Smooth muscle cell (in vitro differentiated cells): ENCODE data around the gene ADARB2. TPM values are rescaled to one million over a fixed set of nuclear protein-coding genes. Genes with fewer than 3 reads are reported as not detected.

ENCODE experiments used
- DNase-seq: peaks from one replicate; lab custom pipeline; 2025; ENCODE audit not compliant: unreplicated experiment; lab: John Stamatoyannopoulos, UW
- H2AFZ ChIP-seq: fragments of 200-600 bp; sonication (generic); 2 replicates; pipeline ENCODE4 v1.6.0; 2016; ENCODE audit warnings: antibody characterized with exemption, low read depth, mild to moderate bottlenecking
- H3F3A ChIP-seq: fragments of 200-600 bp; sonication (generic); 2 replicates; pipeline ENCODE4 v1.6.0; 2017; ENCODE audit warnings: antibody characterized with exemption, low read depth
- H3K27ac ChIP-seq: fragments of 200-600 bp; sonication (generic); 2 replicates; pipeline ENCODE4 v1.5.1; 2016; ENCODE audit warnings: low read depth, mild to moderate bottlenecking
- H3K27me3 ChIP-seq: fragments of 200-600 bp; sonication (generic); 2 replicates; pipeline ENCODE4 v1.6.1; 2016; ENCODE audit warnings: low read depth, mild to moderate bottlenecking
- H3K36me3 ChIP-seq: fragments of 200-600 bp; sonication (generic); 2 replicates; pipeline ENCODE4 v1.5.1; 2016; ENCODE audit warnings: low read depth
- H3K4me1 ChIP-seq: fragments of 200-600 bp; sonication (generic); 2 replicates; pipeline ENCODE4 v1.5.1; 2016; ENCODE audit warnings: low read depth
- H3K4me2 ChIP-seq: fragments of 200-600 bp; sonication (generic); 2 replicates; pipeline ENCODE4 v1.6.0; 2016; ENCODE audit warnings: mild to moderate bottlenecking
- H3K4me3 ChIP-seq: fragments of 200-600 bp; sonication (generic); 2 replicates; pipeline ENCODE4 v1.5.1; 2016; ENCODE audit warnings: mild to moderate bottlenecking
- H3K79me2 ChIP-seq: fragments of 200-600 bp; sonication (generic); 2 replicates; pipeline ENCODE4 v1.6.0; 2016; ENCODE audit warnings: low read depth, mild to moderate bottlenecking
- H3K9ac ChIP-seq: fragments of 200-600 bp; sonication (generic); 2 replicates; pipeline ENCODE4 v1.6.0; 2016; ENCODE audit warnings: low read depth
- H3K9me3 ChIP-seq: fragments of 200-600 bp; sonication (generic); replicated peaks from 2 replicates; pipeline ENCODE4 v1.5.1; 2016; ENCODE audit warnings: low read depth
- H4K20me1 ChIP-seq: fragments of 200-600 bp; sonication (generic); 2 replicates; pipeline ENCODE4 v1.6.0; 2016; ENCODE audit warnings: low read depth
- WGBS: methylation state at CpG from one replicate; pipeline ENCODE4 v1.1.7; 2016; ENCODE audit warnings: low lambda C conversion rate; 5-methylcytosine and 5-hydroxymethylcytosine counted together
- polyA plus RNA-seq: library from polyadenylated mRNA; unstranded; fragments of >200 nt; fragmentation: Nextera tagmentation; extraction: Ambion mirVana; gene quantifications from 2 replicates; pipeline ENCODE4 v1.2.1, GENCODE V29; 2016
- total RNA-seq: library from RNA; depleted of rRNA; stranded (reverse); fragments of >200 nt; gene quantifications from 2 replicates; pipeline ENCODE4 v1.2.3, GENCODE V29; 2014
- TF ChIP-seq, protein P1 (sequence below): fragments of 200-600 bp; sonication (generic); IDR thresholded peaks from 2 replicates; pipeline ENCODE4 v1.5.1; 2017; ENCODE audit warnings: borderline replicate concordance, mild to moderate bottlenecking, antibody characterized with exemption; ENCODE audit not compliant: insufficient read depth, poor library complexity, severe bottlenecking

The ADARB2 gene
- total and polyA plus RNA-seq, 2 experiments from 2014 or later: 0.13 to 0.39 TPM

DNA sequence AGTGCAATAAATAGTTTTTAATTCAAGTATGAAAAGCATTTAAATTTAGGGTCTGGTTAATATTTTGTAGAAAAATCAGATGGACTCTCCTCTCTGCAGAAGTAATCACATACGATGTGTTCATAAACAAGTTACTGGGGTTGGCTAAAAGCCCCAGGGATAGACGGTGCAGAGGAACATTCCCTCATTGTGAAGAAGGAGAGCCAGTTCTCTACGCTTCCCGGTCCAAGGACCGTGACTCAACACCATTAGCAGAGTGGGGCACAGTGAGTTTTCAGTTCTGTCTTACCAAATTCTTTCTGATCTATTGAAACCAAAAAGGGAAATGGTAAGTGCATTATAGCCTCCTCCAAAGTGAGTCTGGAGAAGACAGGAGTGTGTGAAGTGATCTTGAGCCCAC lies 353.3 kb downstream of the ADARB2 start:
- H3K4me2 ChIP-seq: no peak overlapping the region
- no peaks in the 10 kb centered on the region for H4K20me1 ChIP-seq
- DNase-seq: no peak
- H2AFZ ChIP-seq: no peak overlapping the region
- no peaks in the 10 kb centered on the region for H3K79me2 ChIP-seq
- WGBS: 93% methylated on average over 5 of the region's 5 CpGs
- TF ChIP-seq, protein P1, sequence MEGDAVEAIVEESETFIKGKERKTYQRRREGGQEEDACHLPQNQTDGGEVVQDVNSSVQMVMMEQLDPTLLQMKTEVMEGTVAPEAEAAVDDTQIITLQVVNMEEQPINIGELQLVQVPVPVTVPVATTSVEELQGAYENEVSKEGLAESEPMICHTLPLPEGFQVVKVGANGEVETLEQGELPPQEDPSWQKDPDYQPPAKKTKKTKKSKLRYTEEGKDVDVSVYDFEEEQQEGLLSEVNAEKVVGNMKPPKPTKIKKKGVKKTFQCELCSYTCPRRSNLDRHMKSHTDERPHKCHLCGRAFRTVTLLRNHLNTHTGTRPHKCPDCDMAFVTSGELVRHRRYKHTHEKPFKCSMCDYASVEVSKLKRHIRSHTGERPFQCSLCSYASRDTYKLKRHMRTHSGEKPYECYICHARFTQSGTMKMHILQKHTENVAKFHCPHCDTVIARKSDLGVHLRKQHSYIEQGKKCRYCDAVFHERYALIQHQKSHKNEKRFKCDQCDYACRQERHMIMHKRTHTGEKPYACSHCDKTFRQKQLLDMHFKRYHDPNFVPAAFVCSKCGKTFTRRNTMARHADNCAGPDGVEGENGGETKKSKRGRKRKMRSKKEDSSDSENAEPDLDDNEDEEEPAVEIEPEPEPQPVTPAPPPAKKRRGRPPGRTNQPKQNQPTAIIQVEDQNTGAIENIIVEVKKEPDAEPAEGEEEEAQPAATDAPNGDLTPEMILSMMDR: no peak
- no peak overlapping the region for H3K27ac ChIP-seq
- H3K4me1 ChIP-seq: no peaks in the 10 kb centered on the region
- no peaks in the 10 kb centered on the region for H3F3A ChIP-seq
- no peak overlapping the region for H3K4me3 ChIP-seq
- no peak overlapping the region for H3K9ac ChIP-seq
- H3K9me3 ChIP-seq: no peaks in the 10 kb centered on the region
- H3K36me3 ChIP-seq: no peaks in the 10 kb centered on the region
- H3K27me3 ChIP-seq: peaks cover 33% of the 10 kb centered on the region

GRCh38 chr10:1382711-1383110 lies 354.6 kb downstream of the ADARB2 start:
- WGBS: 88% methylated on average over 13 of the region's 13 CpGs
- no peaks in the 10 kb centered on the region for H3K9me3 ChIP-seq
- H3K4me2 ChIP-seq: no peak overlapping the region
- H2AFZ ChIP-seq: no peak overlapping the region
- H4K20me1 ChIP-seq: no peaks in the 10 kb centered on the region
- H3K27me3 ChIP-seq: peaks cover 39% of the 10 kb centered on the region
- H3K4me1 ChIP-seq: no peaks in the 10 kb centered on the region
- TF ChIP-seq, protein P1: no peak
- no peaks in the 10 kb centered on the region for H3K79me2 ChIP-seq
- no peak overlapping the region for H3K4me3 ChIP-seq
- no peaks in the 10 kb centered on the region for H3K36me3 ChIP-seq
- no peak for DNase-seq
- H3K9ac ChIP-seq: no peak overlapping the region
- no peak overlapping the region for H3K27ac ChIP-seq
- H3F3A ChIP-seq: no peaks in the 10 kb centered on the region

- Histone ChIP-seq H3K4me2 (no peak overlapping the region), H3K36me3 (no peaks in the 10 kb centered on the region), H3K4me3 (no peak overlapping the region), H3F3A (no peaks in the 10 kb centered on the region), H3K4me1 (no peaks in the 10 kb centered on the region), H3K27ac (no peak overlapping the region), H2AFZ (no peak overlapping the region), H3K9me3 (no peaks in the 10 kb centered on the region), H3K79me2 (no peaks in the 10 kb centered on the region), H3K9ac (no peak overlapping the region), H4K20me1 (no peaks in the 10 kb centered on the region), H3K27me3 (peaks cover 39% of the 10 kb centered on the region)
- TF ChIP-seq, protein P1: no peak
- 69% methylated on average over 5 of the region's 5 CpGs for WGBS
- no peak for DNase-seq
Observed at GRCh38 chr10:1381339-1381738, 356.0 kb downstream of the ADARB2 start.

GRCh38 chr10:1380088-1380671 lies 357.1 kb downstream of the ADARB2 start:
- H3K36me3 ChIP-seq: no peaks in the 10 kb centered on the region
- WGBS: 58% methylated on average over 16 of the region's 16 CpGs
- H3K4me3 ChIP-seq: no peak overlapping the region
- DNase-seq: no peak
- H3K9ac ChIP-seq: no peak overlapping the region
- H3K27me3 ChIP-seq: peaks cover 39% of the 10 kb centered on the region
- H2AFZ ChIP-seq: no peak overlapping the region
- H3K9me3 ChIP-seq: no peaks in the 10 kb centered on the region
- no peak overlapping the region for H3K4me2 ChIP-seq
- no peaks in the 10 kb centered on the region for H4K20me1 ChIP-seq
- no peaks in the 10 kb centered on the region for H3F3A ChIP-seq
- H3K79me2 ChIP-seq: no peaks in the 10 kb centered on the region
- H3K27ac ChIP-seq: no peak overlapping the region
- H3K4me1 ChIP-seq: no peaks in the 10 kb centered on the region
- TF ChIP-seq, protein P1: no peak
